PC-3 (cell line): ENCODE results near the gene EEPD1. TPM values are rescaled to one million over a fixed set of nuclear protein-coding genes. Genes with fewer than 3 reads are reported as not detected.
A peak's percentile ranks its signal among the peaks of the same experiment; 100 is the strongest.

Experiments used
- ATAC-seq: fragments of 200-7000 bp; cut with Tn5 transposase; 2 replicates; pipeline ENCODE4 v1.9.1; 2020; ENCODE audit warnings: mild to moderate bottlenecking, moderate library complexity
- BruUV-seq: library from RNA; stranded (reverse); fragments of 400-500 nt; replicated peaks from 2 replicates; lab custom pipeline; 2021; lab: Mats Ljungman, UMichigan
- CTCF ChIA-PET: fragments of 300-600 bp; sonication (Branson Sonifier 250); formaldehyde crosslinking; loops from one replicate; lab custom pipeline; 2022; ENCODE audit warnings: antibody characterized with exemption; lab: Charles Lee
- POLR2A ChIA-PET: fragments of 300-600 bp; sonication (Branson Sonifier 250); formaldehyde crosslinking; loops from one replicate; lab custom pipeline; 2022; ENCODE audit warnings: antibody characterized with exemption; ENCODE audit not compliant: unreplicated experiment; lab: Charles Lee
- DNase-seq: peaks from one replicate; pipeline ENCODE4 v3.0.0-alpha.2; 2015
- H2AFZ ChIP-seq: fragments of 300-600 bp; sonication (generic); 2 replicates; pipeline ENCODE4 v1.6.0; 2016; ENCODE audit warnings: antibody characterized with exemption, low read length
- H3F3A ChIP-seq: fragments of 300-600 bp; sonication (generic); one replicate; pipeline ENCODE4 v1.6.0; 2017; ENCODE audit warnings: antibody characterized with exemption, low read length, control low read depth, mild to moderate bottlenecking; ENCODE audit not compliant: unreplicated experiment
- H3K27ac ChIP-seq: fragments of 300-600 bp; sonication (generic); 2 replicates; pipeline ENCODE4 v1.5.1; 2016; ENCODE audit warnings: mild to moderate bottlenecking, low read length
- H3K27me3 ChIP-seq: fragments of 300-600 bp; sonication (generic); 2 replicates; pipeline ENCODE4 v1.6.1; 2016; ENCODE audit warnings: low read length, mixed read lengths
- H3K36me3 ChIP-seq: fragments of 300-600 bp; sonication (generic); 2 replicates; pipeline ENCODE4 v1.6.1; 2016; ENCODE audit warnings: low read depth, mixed run types, low read length, mixed read lengths
- H3K4me1 ChIP-seq: fragments of 300-600 bp; sonication (generic); 2 replicates; pipeline ENCODE4 v1.5.1; 2016; ENCODE audit warnings: low read length; ENCODE audit not compliant: insufficient read depth
- H3K4me2 ChIP-seq: fragments of 300-600 bp; sonication (generic); 2 replicates; pipeline ENCODE4 v1.6.0; 2016; ENCODE audit warnings: low read length
- H3K4me3 ChIP-seq: fragments of 300-600 bp; sonication (generic); 2 replicates; pipeline ENCODE4 v1.5.1; 2016; ENCODE audit warnings: mild to moderate bottlenecking, low read length, mixed read lengths
- H3K79me2 ChIP-seq: fragments of 300-600 bp; sonication (generic); 2 replicates; pipeline ENCODE4 v1.6.1; 2017; ENCODE audit warnings: low read length, mixed read lengths
- H3K9ac ChIP-seq: fragments of 300-600 bp; sonication (generic); 2 replicates; pipeline ENCODE4 v1.6.0; 2016; ENCODE audit warnings: mild to moderate bottlenecking, low read length
- H3K9me2 ChIP-seq: fragments of 300-600 bp; sonication (generic); replicated peaks from 2 replicates; pipeline ENCODE4 v1.6.1; 2016; ENCODE audit warnings: mixed run types, low read length, mixed read lengths
- H3K9me3 ChIP-seq: fragments of 300-600 bp; sonication (generic); 2 replicates; pipeline ENCODE4 v1.6.1; 2016; ENCODE audit warnings: low read length, mixed read lengths
- H4K20me1 ChIP-seq: fragments of 300-600 bp; sonication (generic); 2 replicates; pipeline ENCODE4 v1.6.1; 2016; ENCODE audit warnings: low read length, mixed read lengths
- CTCF ChIP-seq: fragments of 300-600 bp; sonication (generic); conservative IDR thresholded peaks from 2 replicates; pipeline ENCODE4 v1.5.1; 2017; ENCODE audit warnings: antibody characterized with exemption, low read depth, mild to moderate bottlenecking, low read length
- EZH2 ChIP-seq: fragments of 300-600 bp; sonication (generic); IDR thresholded peaks from one replicate; pipeline ENCODE4 v1.6.1; 2017; ENCODE audit warnings: antibody characterized with exemption, mild to moderate bottlenecking, low read length; ENCODE audit not compliant: unreplicated experiment
- EZH2phosphoT487 ChIP-seq: fragments of 300-600 bp; sonication (generic); IDR thresholded peaks from 2 replicates; pipeline ENCODE4 v1.6.1; 2018; ENCODE audit warnings: mild to moderate bottlenecking, antibody characterized with exemption, low read length, borderline replicate concordance
- intact Hi-C: fragments of 100-400 bp; cut with micrococcal nuclease; formaldehyde crosslinking; loops from 2 replicates; pipeline ENCODE4 v1.9.0; 2023
- total RNA-seq: library from RNA; depleted of rRNA; stranded (reverse); fragments of >200 nt; gene quantifications from 2 replicates; pipeline ENCODE4 v1.2.3, GENCODE V29; 2014

Gene EEPD1
- total RNA-seq, 1 experiment from 2014 or later = 28.3 TPM

- no peaks in the 10 kb centered on the region for H3F3A ChIP-seq
- ATAC-seq (peak; percentile 56), DNase-seq (peak; percentile 98)
- intact Hi-C loops = loop anchor here (1.0 to 2.0 kb wide), 8 partner anchors 57 to 297 kb away; partner anchors contain the start of gene EEPD1
- peaks cover 11% of the 10 kb centered on the region for H3K36me3 ChIP-seq
- H3K9me2 ChIP-seq = no peaks in the 10 kb centered on the region
- H3K4me2 ChIP-seq = peak overlapping the region; percentile 58
- H3K9ac ChIP-seq = peak overlapping the region; percentile 65
- BruUV-seq = no TSS peak
- H2AFZ ChIP-seq = no peak overlapping the region
- POLR2A ChIA-PET = interaction anchor here (0.6 to 1.3 kb wide), 4 partner anchors 132 to 253 kb away, joined by 3 to 7 read pairs (median 4); no protein-coding TSS in a partner anchor
- CTCF ChIA-PET = interaction anchor here (0.6 to 1.3 kb wide), 6 partner anchors 29 to 305 kb away, joined by 3 to 6 read pairs (median 3); no protein-coding TSS in a partner anchor
- H3K79me2 ChIP-seq = peaks cover 4% of the 10 kb centered on the region; the same call in 1 of the 2 replicates
- H3K9me3 ChIP-seq = no peaks in the 10 kb centered on the region
- TF ChIP-seq EZH2phosphoT487 (no peak), EZH2 (no peak), CTCF (no peak; the same call in 1 of the 2 replicates)
- no peaks in the 10 kb centered on the region for H4K20me1 ChIP-seq
- H3K4me3 ChIP-seq = no peak overlapping the region; the same call in 1 of the 2 replicates
- no peaks in the 10 kb centered on the region for H3K27me3 ChIP-seq
- H3K4me1 ChIP-seq = peaks cover 61% of the 10 kb centered on the region
- peak overlapping the region; percentile 92 for H3K27ac ChIP-seq
These were observed 137.0 kb downstream of the EEPD1 start for GRCh38 chr7:36289833-36290661.

GRCh38 chr7:36291387-36292316, 138.6 kb downstream of the EEPD1 start:
- ATAC-seq (peak; percentile 52), DNase-seq (peak; percentile 89)
- Histone ChIP-seq H3K9me2 (no peaks in the 10 kb centered on the region), H2AFZ (peak overlapping the region; percentile 66; the same call in 1 of the 2 replicates), H4K20me1 (no peaks in the 10 kb centered on the region), H3K9me3 (no peaks in the 10 kb centered on the region), H3K79me2 (peaks cover 4% of the 10 kb centered on the region; the same call in 1 of the 2 replicates), H3K27me3 (no peaks in the 10 kb centered on the region), H3F3A (no peaks in the 10 kb centered on the region), H3K9ac (peak overlapping the region; percentile 65), H3K4me3 (peak overlapping the region; percentile 40; the same call in 1 of the 2 replicates), H3K27ac (peak overlapping the region; percentile 92), H3K4me2 (peak overlapping the region; percentile 78), H3K4me1 (peaks cover 55% of the 10 kb centered on the region), H3K36me3 (peaks cover 11% of the 10 kb centered on the region)
- POLR2A ChIA-PET = interaction anchor here (0.6 kb wide), 1 partner anchor 28 kb away, joined by 8 read pairs; no protein-coding TSS in a partner anchor
- CTCF ChIA-PET = interaction anchor here (0.9 to 1.7 kb wide), 4 partner anchors 28 to 163 kb away, joined by 3 to 6 read pairs (median 4); no protein-coding TSS in a partner anchor
- BruUV-seq = no TSS peak
- TF ChIP-seq EZH2phosphoT487 (no peak), CTCF (peak; percentile 94)
- intact Hi-C loops = loop anchor here (1.0 to 2.0 kb wide), 5 partner anchors 28 to 306 kb away; no protein-coding TSS in a partner anchor
